Esophagus squamous epithelium (tissue), 4 donors: ENCODE measurements around the gene MACC1.

Experiments used
- CTCF ChIP-seq, 6 experiments: fragments of 450-650 bp in 4 of 6; fragments of 200-600 bp in 2 of 6; sonication (generic) in 2 of 6; IDR thresholded peaks; one replicate each; pipeline ENCODE4 v1.5.1; 2016 to 2019; ENCODE audit warnings: antibody characterized with exemption in 6 of 6, mild to moderate bottlenecking in 4 of 6, moderate library complexity in 4 of 6
- POLR2A ChIP-seq, 4 donors: fragments of 450-650 bp; IDR thresholded peaks; one replicate each; pipeline ENCODE4 v1.6.1; 2017; ENCODE audit warnings: antibody characterized with exemption in 4 of 4, mild to moderate bottlenecking in 4 of 4, moderate library complexity in 3 of 4

- TF ChIP-seq CTCF (IDR thresholded peaks at IDR 0.05) (no peak), POLR2A (IDR thresholded peaks at IDR 0.05) (no peak)
Measured at GRCh38 chr7:20201380-20201779, 15.8 kb downstream of the MACC1 start.
